ENCODE results near the gene RAB4B.

GRCh38 chr19:40745402-40745780 lies 32.7 kb upstream of the RAB4B start:
- no peak for TF ChIP-seq CTCF (IDR thresholded peaks at IDR 0.05; ENCODE audit: insufficient read depth, low read length)
- no peak for TF ChIP-seq POLR2AphosphoS5 (IDR thresholded peaks at IDR 0.05; ENCODE audit: low read depth)
- no peak for TF ChIP-seq GABPA (IDR thresholded peaks at IDR 0.05; ENCODE audit: low read depth)

Data from HL-60 (cell line).